Embryonic facial prominence (tissue), 1 donor: ENCODE results near the gene NCKAP5.

ENCODE experiments used
- DNase-seq: peaks from one replicate; pipeline ENCODE4 v3.0.0-alpha.2; 2016; ENCODE audit errors: extremely low spot score

NCKAP5 gene

GRCh38 chr2:133382566-133382965 lies 185.7 kb downstream of the NCKAP5 start:
- no peak for DNase-seq

- no peak for DNase-seq
Measured at GRCh38 chr2:133380991-133381390, 187.3 kb downstream of the NCKAP5 start.

- no peak for DNase-seq
Measured at GRCh38 chr2:133378928-133379549, 189.2 kb downstream of the NCKAP5 start.

GRCh38 chr2:133378386-133378785 lies 189.9 kb downstream of the NCKAP5 start:
- DNase-seq = no peak

GRCh38 chr2:133377599-133377998 lies 190.7 kb downstream of the NCKAP5 start:
- DNase-seq = no peak

- no peak for DNase-seq
Measured at GRCh38 chr2:133377021-133377481, 191.2 kb downstream of the NCKAP5 start.

GRCh38 chr2:133374781-133375180 lies 193.5 kb downstream of the NCKAP5 start:
- no peak for DNase-seq

- no peak for DNase-seq
Measured at GRCh38 chr2:133371286-133371685, 197.0 kb downstream of the NCKAP5 start.

- DNase-seq = no peak
Measured at GRCh38 chr2:133369901-133370658, 198.2 kb downstream of the NCKAP5 start.

GRCh38 chr2:133365117-133365516 lies 203.1 kb downstream of the NCKAP5 start:
- no peak for DNase-seq

GRCh38 chr2:133364636-133365035 lies 203.6 kb downstream of the NCKAP5 start:
- no peak for DNase-seq

- no peak for DNase-seq
Measured at GRCh38 chr2:133363884-133364283, 204.4 kb downstream of the NCKAP5 start.

- no peak for DNase-seq
Measured at GRCh38 chr2:133362061-133362476, 206.2 kb downstream of the NCKAP5 start.

- DNase-seq = no peak
Measured at GRCh38 chr2:133360882-133361281, 207.4 kb downstream of the NCKAP5 start.

- DNase-seq = no peak
Measured at GRCh38 chr2:133360190-133360589, 208.1 kb downstream of the NCKAP5 start.

GRCh38 chr2:133352719-133353118 lies 215.5 kb downstream of the NCKAP5 start:
- no peak for DNase-seq

GRCh38 chr2:133346654-133347053 lies 221.6 kb downstream of the NCKAP5 start:
- no peak for DNase-seq

GRCh38 chr2:133345638-133346037 lies 222.6 kb downstream of the NCKAP5 start:
- DNase-seq = no peak

- DNase-seq = no peak
Measured at GRCh38 chr2:133344849-133345248, 223.4 kb downstream of the NCKAP5 start.

- no peak for DNase-seq
Measured at GRCh38 chr2:133343018-133343352, 225.3 kb downstream of the NCKAP5 start.

GRCh38 chr2:133342286-133343017 lies 225.8 kb downstream of the NCKAP5 start:
- DNase-seq = no peak

- no peak for DNase-seq
Measured at GRCh38 chr2:133341575-133341974, 226.7 kb downstream of the NCKAP5 start.

GRCh38 chr2:133338224-133338623 lies 230.0 kb downstream of the NCKAP5 start:
- no peak for DNase-seq
